ENCODE data around the gene CXorf58. TPM values are rescaled to one million over a fixed set of nuclear protein-coding genes. Genes with fewer than 3 reads are reported as not detected.
"Not testable (repeated sequence)": the region's sequence is repeated elsewhere in the genome, so short reads cannot be mapped to it uniquely, and the experiment has no call there.

The CXorf58 gene
- total RNA-seq, 1 experiment from 2014 or later: not detected

DNA sequence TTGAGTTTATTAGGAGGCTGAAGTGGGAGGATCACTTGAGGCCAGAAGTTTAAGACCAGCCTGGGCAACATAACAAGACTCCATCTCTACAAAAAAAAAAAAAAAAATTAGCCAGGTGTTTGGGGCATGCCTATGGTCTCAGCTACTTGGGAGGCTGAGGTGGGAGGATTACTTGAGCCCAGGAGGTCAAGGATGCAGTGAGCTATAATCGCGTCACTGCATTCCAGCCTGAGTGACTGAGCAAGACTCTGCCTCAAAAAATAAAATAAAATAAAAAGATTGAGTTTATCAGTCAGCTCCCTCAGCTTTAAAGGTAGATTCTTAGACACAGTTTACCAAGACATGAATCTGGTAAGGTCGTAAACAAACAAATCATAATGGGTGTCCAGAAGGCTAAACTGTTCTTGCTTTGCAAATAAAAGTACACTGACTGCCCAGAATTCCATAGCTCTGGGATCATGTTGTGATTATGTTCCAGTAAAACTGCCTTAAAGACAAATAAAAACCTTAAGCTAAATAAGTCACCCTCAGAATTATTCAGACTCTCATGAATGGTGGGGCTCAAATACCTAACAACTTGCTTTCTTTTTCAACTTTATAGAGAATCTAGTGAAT lies 18.8 kb upstream of the CXorf58 start:
- no TSS peak for BruUV-seq (replicated peaks)
- no peaks in the 10 kb centered on the region for H3K27me3 Mint-ChIP-seq (ENCODE audit: unreplicated experiment)
- intact Hi-C loops (cut with micrococcal nuclease; ENCODE audit: unreplicated experiment): no loop called here
- CTCF ChIA-PET: interaction anchor here (0.7 to 1.0 kb wide), 2 partner anchors 92 to 106 kb away, joined by 4 to 5 read pairs; partner anchors contain the start of gene SAT1
- H3K4me1 Mint-ChIP-seq (ENCODE audit: low read depth, unreplicated experiment): peaks cover 28% of the 10 kb centered on the region
- DNase-seq: no peak
- TF ChIP-seq, protein P1, sequence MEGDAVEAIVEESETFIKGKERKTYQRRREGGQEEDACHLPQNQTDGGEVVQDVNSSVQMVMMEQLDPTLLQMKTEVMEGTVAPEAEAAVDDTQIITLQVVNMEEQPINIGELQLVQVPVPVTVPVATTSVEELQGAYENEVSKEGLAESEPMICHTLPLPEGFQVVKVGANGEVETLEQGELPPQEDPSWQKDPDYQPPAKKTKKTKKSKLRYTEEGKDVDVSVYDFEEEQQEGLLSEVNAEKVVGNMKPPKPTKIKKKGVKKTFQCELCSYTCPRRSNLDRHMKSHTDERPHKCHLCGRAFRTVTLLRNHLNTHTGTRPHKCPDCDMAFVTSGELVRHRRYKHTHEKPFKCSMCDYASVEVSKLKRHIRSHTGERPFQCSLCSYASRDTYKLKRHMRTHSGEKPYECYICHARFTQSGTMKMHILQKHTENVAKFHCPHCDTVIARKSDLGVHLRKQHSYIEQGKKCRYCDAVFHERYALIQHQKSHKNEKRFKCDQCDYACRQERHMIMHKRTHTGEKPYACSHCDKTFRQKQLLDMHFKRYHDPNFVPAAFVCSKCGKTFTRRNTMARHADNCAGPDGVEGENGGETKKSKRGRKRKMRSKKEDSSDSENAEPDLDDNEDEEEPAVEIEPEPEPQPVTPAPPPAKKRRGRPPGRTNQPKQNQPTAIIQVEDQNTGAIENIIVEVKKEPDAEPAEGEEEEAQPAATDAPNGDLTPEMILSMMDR (IDR thresholded peaks at IDR 0.05; ENCODE audit: unreplicated experiment): no peak
- H3K36me3 Mint-ChIP-seq (ENCODE audit: insufficient read depth, unreplicated experiment): peaks cover 4% of the 10 kb centered on the region
- no peak overlapping the region for H3K4me3 Mint-ChIP-seq (ENCODE audit: low read depth, unreplicated experiment)
- no peak overlapping the region for H3K27ac Mint-ChIP-seq (ENCODE audit: unreplicated experiment)
- H3K9me3 Mint-ChIP-seq (ENCODE audit: low read depth, unreplicated experiment): no peaks in the 10 kb centered on the region

DNA sequence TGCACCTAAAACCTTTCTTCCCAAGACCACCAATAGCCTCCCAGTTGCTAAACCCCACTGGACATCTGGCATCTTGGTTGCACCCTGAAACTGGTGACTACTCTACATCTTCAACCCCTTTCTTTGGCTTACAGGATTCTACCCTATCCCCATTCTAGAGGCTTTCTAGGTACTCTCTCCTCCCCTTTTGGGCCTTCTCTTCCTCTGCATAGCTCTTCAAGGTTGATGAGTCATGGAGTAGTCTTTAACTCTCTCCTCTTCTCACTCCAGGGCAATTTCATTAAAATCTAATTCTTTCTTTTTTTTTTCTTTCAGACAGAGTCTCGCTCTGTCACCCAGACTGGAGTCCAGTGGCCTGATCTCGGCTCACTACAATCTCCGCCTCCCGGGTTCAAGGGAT lies 16.9 kb upstream of the CXorf58 start:
- no TSS peak for BruUV-seq (replicated peaks)
- DNase-seq: no peak
- peaks cover 12% of the 10 kb centered on the region for H3K4me1 Mint-ChIP-seq (ENCODE audit: low read depth, unreplicated experiment)
- TF ChIP-seq, protein P1 (IDR thresholded peaks at IDR 0.05; ENCODE audit: unreplicated experiment): no peak
- intact Hi-C loops (cut with micrococcal nuclease; ENCODE audit: unreplicated experiment): no loop called here
- H3K27ac Mint-ChIP-seq (ENCODE audit: unreplicated experiment): no peak overlapping the region
- H3K4me3 Mint-ChIP-seq (ENCODE audit: low read depth, unreplicated experiment): no peak overlapping the region
- H3K27me3 Mint-ChIP-seq (ENCODE audit: unreplicated experiment): no peaks in the 10 kb centered on the region
- CTCF ChIA-PET: no interaction called here
- H3K9me3 Mint-ChIP-seq (ENCODE audit: low read depth, unreplicated experiment): no peaks in the 10 kb centered on the region
- H3K36me3 Mint-ChIP-seq (ENCODE audit: insufficient read depth, unreplicated experiment): no peaks in the 10 kb centered on the region

DNA sequence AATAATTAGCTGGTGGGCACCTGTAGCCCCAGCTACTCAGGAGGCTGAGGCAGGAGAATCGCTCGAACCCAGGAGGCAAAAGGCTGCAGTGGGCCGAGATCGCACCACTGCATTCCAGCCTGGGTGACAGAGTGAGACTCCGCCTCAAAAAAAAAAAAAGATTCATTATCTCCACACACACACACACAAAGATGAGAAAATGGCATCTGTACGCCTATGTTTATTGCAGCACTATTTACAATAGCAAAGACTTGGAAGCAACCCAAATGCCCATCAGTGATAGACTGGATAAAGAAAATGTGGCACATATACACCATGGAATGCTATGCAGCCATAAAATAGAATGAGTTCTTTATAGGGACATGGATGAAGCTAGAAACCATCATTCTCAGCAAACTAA lies 12.8 kb upstream of the CXorf58 start:
- H3K36me3 Mint-ChIP-seq (ENCODE audit: insufficient read depth, unreplicated experiment); H3K4me3 Mint-ChIP-seq (ENCODE audit: low read depth, unreplicated experiment); DNase-seq; intact Hi-C loops (cut with micrococcal nuclease; ENCODE audit: unreplicated experiment); H3K9me3 Mint-ChIP-seq (ENCODE audit: low read depth, unreplicated experiment); H3K27me3 Mint-ChIP-seq (ENCODE audit: unreplicated experiment); H3K27ac Mint-ChIP-seq (ENCODE audit: unreplicated experiment); BruUV-seq (replicated peaks): not testable (repeated sequence)
- CTCF ChIA-PET: interaction anchor here (0.7 kb wide), 1 partner anchor 9 kb away, joined by 3 read pairs; no protein-coding TSS in a partner anchor
- peaks cover 24% of the 10 kb centered on the region for H3K4me1 Mint-ChIP-seq (ENCODE audit: low read depth, unreplicated experiment)

DNA sequence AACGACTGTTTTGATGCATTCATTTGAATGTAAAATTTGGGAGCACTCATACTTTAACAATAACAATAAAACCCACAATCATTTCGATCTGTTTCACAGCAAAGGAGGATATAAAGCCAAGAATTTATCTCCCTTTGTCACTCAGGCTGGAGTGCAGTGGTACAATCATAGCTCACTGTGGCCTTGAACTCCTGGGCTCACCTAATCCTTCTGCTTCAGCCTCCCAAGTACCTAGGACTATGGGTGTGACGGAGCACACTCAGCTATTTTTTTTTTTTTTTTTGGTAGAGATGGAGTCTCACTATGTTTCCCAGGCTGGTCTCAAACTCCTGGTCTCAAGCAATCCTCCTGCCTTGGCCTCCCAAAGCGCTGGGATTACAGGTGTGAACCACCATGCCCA lies 11.3 kb upstream of the CXorf58 start:
- H3K4me1 Mint-ChIP-seq (ENCODE audit: low read depth, unreplicated experiment): peaks cover 16% of the 10 kb centered on the region
- H3K27ac Mint-ChIP-seq (ENCODE audit: unreplicated experiment); H3K9me3 Mint-ChIP-seq (ENCODE audit: low read depth, unreplicated experiment); H3K4me3 Mint-ChIP-seq (ENCODE audit: low read depth, unreplicated experiment); BruUV-seq (replicated peaks); H3K36me3 Mint-ChIP-seq (ENCODE audit: insufficient read depth, unreplicated experiment); H3K27me3 Mint-ChIP-seq (ENCODE audit: unreplicated experiment); DNase-seq; intact Hi-C loops (cut with micrococcal nuclease; ENCODE audit: unreplicated experiment): not testable (repeated sequence)
- CTCF ChIA-PET: interaction anchor here (0.7 kb wide), 1 partner anchor 70 kb away, joined by 3 read pairs; no protein-coding TSS in a partner anchor

DNA sequence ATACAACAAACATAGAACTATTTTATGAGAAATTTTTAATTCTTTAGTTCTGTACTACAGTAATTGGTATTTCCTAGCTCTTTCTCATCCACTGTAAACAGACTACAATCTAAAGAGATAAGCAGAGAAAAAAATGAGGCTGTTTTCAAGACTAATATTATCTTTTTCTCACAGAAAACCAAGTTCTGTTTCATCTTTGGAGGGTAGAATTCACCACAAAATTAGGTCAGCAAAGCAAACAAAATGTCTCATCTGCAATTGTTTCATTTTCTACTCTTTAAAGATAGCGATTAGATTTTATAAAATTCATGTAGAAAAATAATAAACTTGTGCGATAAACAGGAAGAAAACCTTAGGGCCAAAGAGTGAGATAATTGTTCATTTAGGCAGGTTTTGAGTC lies 10.8 kb upstream of the CXorf58 start:
- no peaks in the 10 kb centered on the region for H3K9me3 Mint-ChIP-seq (ENCODE audit: low read depth, unreplicated experiment)
- no peaks in the 10 kb centered on the region for H3K27me3 Mint-ChIP-seq (ENCODE audit: unreplicated experiment)
- BruUV-seq (replicated peaks): no TSS peak
- TF ChIP-seq, protein P1 (IDR thresholded peaks at IDR 0.05; ENCODE audit: unreplicated experiment): no peak
- no peak overlapping the region for H3K4me3 Mint-ChIP-seq (ENCODE audit: low read depth, unreplicated experiment)
- peaks cover 16% of the 10 kb centered on the region for H3K4me1 Mint-ChIP-seq (ENCODE audit: low read depth, unreplicated experiment)
- no peak overlapping the region for H3K27ac Mint-ChIP-seq (ENCODE audit: unreplicated experiment)
- intact Hi-C loops (cut with micrococcal nuclease; ENCODE audit: unreplicated experiment): no loop called here
- no peak for DNase-seq
- CTCF ChIA-PET: no interaction called here
- no peaks in the 10 kb centered on the region for H3K36me3 Mint-ChIP-seq (ENCODE audit: insufficient read depth, unreplicated experiment)
